ENCODE data around the gene ANKRD16. TPM values are rescaled to one million over a fixed set of nuclear protein-coding genes. Genes with fewer than 3 reads are reported as not detected.
"Not testable (repeated sequence)": the region's sequence is repeated elsewhere in the genome, so short reads cannot be mapped to it uniquely, and the experiment has no call there.

ANKRD16 gene
- total RNA-seq, 1 donor from 2014 or later: 6.2 TPM

DNA sequence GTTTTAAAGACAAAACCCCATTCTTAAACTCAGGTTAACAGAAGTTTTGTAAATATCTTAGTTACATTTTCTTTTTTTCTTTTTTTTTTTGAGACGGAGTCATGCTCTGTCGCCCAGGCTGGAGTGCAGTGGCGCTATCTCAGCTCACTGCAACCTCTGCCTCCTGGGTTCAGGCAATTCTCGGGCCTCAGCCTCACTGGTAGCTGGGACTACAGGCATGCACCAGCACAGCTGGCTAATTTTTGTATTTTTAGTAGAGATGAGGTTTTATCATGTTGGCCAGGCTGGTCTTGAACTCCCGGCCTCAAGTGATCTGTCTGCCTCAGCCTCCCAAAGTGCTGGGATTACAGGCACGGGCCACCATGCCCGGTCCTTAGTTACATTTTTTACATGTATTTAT is 12.7 kb downstream of the ANKRD16 start:
- intact Hi-C loops (cut with micrococcal nuclease): not testable (repeated sequence)

DNA sequence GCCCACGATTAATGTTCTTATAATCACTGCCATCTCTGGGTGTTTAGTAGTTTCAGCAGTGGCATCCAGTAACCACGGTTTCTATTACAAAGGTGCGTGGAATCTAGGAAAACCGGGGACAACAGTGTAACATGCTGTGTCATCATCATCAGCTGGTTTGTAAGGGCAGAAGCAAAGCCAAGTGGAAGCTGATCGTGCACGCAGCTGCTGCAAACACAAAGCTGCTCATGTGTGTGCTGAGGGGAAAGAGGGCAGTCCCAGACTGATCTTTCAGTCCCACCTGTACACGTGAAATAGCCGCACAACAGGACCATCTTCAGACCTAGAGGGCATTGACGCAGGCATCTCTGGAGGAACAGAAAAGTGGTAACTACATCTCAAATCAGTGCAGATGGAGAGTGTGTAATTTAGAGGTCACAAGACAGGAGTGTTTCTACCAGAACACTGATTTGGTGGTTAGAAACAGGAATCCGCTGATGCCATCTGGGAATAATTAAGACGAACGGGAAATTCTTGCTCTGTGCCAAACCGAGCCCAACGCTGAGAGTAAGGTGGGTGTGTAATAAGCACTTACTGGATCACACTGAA is 13.4 kb downstream of the ANKRD16 start:
- intact Hi-C loops (cut with micrococcal nuclease): no loop called here

- intact Hi-C loops (cut with micrococcal nuclease): loop anchor here (1.0 to 5.0 kb wide), 3 partner anchors 191 to 436 kb away; partner anchors contain the start of gene TASOR2
These were observed 16.1 kb downstream of the ANKRD16 start for GRCh38 chr10:5873515-5873995.

GRCh38 chr10:5871596-5871995 is 18.1 kb downstream of the ANKRD16 start:
- intact Hi-C loops (cut with micrococcal nuclease): loop anchor here (5.0 kb wide), 2 partner anchors 189 to 434 kb away; partner anchors contain the start of gene TASOR2

- intact Hi-C loops (cut with micrococcal nuclease): no loop called here
These were observed 20.5 kb downstream of the ANKRD16 start for GRCh38 chr10:5869156-5869555.

- intact Hi-C loops (cut with micrococcal nuclease): not testable (repeated sequence)
These were observed 21.3 kb downstream of the ANKRD16 start for GRCh38 chr10:5868383-5868782.

DNA sequence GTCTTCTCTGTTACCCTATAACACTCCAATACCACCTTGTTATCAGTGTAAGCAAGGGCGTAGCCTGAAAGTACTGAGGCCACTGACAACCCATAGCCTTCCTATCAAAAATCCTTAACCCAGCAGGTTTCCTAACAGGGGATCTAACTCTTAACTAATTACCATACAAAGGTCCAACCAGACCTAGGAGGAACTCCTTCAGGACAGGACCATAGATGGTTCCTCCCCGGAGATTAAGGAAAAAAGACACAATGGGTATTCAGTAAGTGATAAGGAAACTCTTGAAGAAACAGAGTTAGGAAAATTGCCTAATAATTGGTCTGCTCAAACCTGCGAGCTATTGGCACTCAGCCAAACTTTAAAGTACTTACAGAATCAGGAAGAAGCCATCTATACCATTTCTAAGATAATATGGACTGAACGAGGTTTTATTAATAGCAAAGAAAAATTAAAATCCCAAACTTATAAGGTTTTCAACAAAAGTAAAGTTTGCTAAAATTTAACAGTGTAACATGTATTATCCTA is 22.5 kb downstream of the ANKRD16 start:
- intact Hi-C loops (cut with micrococcal nuclease): not testable (repeated sequence)

- intact Hi-C loops (cut with micrococcal nuclease): not testable (repeated sequence)
These were observed 23.1 kb downstream of the ANKRD16 start for GRCh38 chr10:5866451-5867081.

- intact Hi-C loops (cut with micrococcal nuclease): not testable (repeated sequence)
These were observed 26.6 kb downstream of the ANKRD16 start for GRCh38 chr10:5862981-5863685.

- intact Hi-C loops (cut with micrococcal nuclease): no loop called here
These were observed 27.2 kb downstream of the ANKRD16 start for GRCh38 chr10:5862360-5862961.

DNA sequence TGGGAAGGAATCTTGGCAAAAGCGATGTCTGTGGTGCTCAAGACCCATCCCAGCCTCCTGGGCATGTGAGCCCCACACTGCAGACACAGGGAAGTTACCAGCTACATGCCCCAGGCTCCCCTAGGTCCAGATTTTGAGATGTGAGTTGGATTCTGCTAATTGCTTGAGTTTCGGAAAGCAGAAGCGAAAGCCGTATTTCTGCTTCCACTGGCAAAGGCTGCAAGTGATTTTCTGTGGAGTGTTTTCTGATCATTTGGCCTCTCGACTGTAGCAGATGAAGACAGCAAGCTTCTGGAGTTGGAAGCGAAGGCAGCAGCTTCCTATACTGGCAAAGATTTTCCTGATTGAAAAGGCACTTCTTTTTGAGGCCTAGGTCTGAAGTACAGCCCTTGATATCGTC is 29.6 kb downstream of the ANKRD16 start:
- intact Hi-C loops (cut with micrococcal nuclease): no loop called here

- intact Hi-C loops (cut with micrococcal nuclease): no loop called here
These were observed 30.9 kb downstream of the ANKRD16 start for GRCh38 chr10:5858811-5859210.

GRCh38 chr10:5856701-5857004 is 33.0 kb downstream of the ANKRD16 start:
- intact Hi-C loops (cut with micrococcal nuclease): no loop called here

GRCh38 chr10:5855979-5856700 is 33.6 kb downstream of the ANKRD16 start:
- intact Hi-C loops (cut with micrococcal nuclease): no loop called here

GRCh38 chr10:5854131-5854475 is 35.6 kb downstream of the ANKRD16 start:
- intact Hi-C loops (cut with micrococcal nuclease): no loop called here

- intact Hi-C loops (cut with micrococcal nuclease): not testable (repeated sequence)
These were observed 43.0 kb downstream of the ANKRD16 start for GRCh38 chr10:5846667-5847066.

- intact Hi-C loops (cut with micrococcal nuclease): no loop called here
These were observed 45.2 kb downstream of the ANKRD16 start for GRCh38 chr10:5844345-5845055.

GRCh38 chr10:5843686-5844344 is 45.9 kb downstream of the ANKRD16 start:
- intact Hi-C loops (cut with micrococcal nuclease): no loop called here

DNA sequence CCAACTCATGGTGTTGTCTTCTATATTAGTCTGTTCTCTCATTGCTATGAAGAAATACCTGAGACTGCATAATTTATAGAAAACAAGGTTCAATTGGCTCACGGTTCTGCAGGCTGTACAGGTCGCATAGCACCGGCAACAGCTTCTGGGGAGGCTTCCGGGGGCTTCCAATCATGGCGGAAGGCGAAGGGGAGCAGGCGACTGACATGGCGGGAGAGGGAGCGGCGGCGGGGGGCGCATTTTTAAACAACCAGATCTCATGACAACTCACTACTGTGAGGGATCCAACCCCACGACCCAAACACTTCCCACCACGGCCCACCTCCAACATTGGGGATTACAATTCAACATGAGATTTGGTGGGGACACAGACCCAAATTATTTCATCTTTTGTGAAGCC is 47.7 kb downstream of the ANKRD16 start:
- intact Hi-C loops (cut with micrococcal nuclease): no loop called here
